ENCODE data around the gene FOXS1.
"Not testable (repeated sequence)": the region's sequence is repeated elsewhere in the genome, so short reads cannot be mapped to it uniquely, and the experiment has no call there.

FOXS1 gene

DNA sequence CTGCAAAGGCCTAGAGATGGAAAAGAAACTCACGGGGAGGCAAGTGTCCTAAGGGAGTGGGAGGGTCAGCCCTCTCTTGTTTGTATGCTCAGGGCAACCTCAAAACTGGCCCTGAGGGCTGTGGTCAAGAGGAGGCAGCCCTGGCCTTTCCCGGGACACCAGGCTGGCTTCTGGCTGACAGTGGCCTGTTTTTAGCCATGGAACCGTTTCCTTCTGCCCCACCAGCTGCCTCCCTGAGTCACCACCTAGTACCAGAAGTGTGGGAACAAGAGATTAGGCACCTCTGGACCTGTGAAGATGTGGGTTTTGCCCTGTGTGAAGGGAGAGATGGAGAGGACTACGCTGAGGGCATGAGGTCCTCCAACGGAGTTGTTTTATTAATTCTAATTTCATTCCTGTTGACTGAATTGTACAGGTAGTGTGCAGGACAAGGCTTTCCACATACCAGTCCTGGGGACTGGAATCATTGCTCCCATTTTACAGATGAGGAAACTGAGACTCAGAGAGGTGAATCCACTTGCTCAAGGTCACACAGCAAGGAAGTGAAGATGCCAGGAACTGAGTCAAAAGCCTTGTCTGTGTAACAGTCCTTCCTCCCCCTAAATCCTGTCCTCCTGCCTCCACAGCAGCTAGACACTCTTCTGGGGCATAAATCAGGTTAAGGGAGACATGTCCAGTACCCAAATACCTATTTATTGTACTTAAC lies 5.5 kb downstream of the FOXS1 start:
- no peak for DNase-seq (ENCODE audit: low spot score)

DNA sequence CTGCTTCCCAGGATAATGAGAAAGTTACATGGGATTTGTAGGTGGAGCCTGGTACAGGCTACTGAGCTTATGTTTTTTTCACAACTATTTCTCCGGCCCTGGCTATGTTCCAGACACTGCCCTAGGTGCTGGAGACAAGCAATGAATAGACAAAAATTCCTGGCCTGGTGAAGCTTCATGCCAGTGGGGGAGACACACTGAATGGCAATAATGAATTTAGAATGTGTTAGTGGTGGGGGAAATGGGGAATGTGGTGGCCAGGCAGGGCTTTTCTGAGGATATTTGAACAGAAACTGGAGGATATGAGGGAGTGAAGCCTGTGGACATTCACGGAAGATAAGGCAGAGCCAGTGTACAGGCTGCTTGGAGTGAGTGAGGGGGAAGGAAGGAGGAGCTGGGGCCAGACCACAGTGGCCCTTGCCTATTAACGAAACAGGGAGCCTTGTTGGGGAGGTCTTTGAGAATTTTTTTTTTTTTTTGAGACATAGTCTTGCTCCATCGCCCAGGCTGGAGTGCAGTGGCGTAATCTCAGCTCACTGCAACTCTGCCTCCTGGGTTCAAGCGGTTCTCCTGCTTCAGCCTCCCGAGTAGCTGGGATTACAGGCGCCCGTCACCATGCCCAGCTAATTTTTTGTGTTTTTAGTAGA lies 6.6 kb downstream of the FOXS1 start:
- DNase-seq (ENCODE audit: low spot score), result no peak

DNA sequence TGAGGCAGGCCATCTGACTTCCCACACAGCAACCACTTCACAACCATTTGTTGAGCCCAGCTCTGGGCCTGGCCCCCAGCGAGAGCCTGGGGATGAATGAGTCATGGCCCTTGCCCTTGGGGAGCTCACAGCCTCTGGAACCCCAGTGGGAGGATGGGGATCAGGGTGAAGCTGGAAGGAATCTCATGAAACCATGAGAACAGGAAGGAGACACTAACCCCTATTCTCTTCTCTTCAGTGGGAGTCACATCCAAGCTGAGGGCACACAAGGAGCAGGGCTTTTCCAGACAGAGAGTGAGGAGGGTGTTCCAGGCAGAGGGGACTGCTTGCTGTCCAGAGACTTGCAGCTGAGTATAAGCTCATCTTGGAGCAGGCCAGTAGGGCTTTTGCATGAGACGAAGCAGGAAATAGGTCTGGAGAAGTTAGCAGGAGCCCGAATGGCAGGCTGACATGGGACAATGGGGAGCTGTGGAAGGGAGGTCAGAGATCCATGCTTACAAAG lies 7.5 kb downstream of the FOXS1 start:
- DNase-seq (ENCODE audit: low spot score), result no peak

DNA sequence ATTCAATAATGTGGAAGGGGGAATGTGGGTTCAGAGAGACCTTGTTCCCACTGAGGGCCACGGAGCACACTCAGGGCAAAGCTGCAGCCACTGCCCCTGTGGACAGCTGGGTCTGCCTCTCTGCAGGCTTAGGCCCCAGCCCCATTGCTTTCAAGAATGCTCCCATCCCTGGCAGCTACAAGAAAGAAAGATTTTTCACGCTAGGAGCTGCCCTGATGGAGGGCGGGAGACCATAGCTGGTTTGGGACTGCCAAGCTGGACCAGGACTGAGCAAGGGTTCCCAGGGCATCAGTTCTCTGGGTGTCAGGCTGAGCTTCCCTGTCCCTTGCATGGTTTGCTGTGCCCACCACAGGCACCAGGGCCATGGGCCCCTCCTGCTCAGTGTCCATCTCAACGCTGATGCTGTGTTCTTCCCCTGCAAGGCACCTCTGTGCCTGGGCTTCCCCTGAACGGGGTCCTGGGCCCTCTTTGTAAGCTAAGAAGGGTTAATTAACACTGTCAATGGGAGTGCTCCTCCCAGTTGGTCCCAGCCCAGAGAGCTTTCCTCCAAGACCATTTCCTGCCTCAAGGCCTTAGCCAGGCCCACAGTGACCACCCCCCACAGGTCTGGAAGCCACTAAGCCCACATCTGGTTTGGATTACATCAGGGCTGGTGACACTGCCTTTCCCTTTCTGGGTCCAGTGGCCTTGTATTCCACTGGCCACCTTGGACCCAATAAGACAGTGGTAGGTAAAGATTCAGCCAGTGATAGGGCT lies 8.4 kb downstream of the FOXS1 start:
- DNase-seq (ENCODE audit: low spot score), result no peak

DNA sequence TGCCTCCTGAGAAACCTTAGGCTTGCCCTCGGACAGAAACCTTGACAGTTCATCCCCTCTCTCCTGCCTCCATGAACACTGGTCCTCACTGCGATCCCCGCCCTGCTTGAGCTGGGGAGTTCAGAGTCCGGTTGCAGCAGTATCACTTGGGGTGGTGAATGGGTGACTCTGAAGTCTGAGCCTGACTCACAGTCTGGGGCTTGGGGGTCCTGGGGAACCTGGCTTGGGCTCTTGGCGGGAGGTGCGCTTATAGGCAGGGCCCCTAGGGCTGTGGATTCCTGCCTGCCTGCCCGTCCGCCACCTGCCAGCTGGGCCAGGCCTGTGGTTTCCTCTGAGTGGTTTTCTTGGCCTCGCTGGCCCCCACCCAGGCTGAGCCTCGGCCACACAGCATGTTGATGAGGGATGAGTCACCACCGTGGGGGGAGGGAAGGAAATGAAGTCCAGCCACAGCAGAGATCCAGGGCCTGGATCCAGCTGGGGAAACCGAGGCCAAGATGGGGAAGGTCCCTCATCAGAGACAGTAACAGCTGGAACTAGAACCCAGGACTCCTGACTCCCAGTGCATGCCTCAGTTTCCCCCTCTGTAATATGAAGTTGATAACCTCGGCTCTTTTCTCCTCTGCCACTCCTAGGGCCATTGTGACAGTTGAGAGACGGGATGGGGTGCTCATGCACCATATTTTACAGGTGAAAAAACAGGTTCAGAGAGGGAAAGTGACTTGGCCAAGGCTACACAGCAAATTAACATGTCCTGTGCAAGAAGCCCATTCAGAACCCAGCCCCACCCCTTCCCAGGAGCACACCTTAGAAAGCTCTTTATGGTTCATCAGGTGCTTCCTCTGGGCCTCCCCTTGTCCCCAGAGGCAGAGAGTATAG lies 9.2 kb downstream of the FOXS1 start:
- DNase-seq (ENCODE audit: low spot score), result peak; percentile 71

DNA sequence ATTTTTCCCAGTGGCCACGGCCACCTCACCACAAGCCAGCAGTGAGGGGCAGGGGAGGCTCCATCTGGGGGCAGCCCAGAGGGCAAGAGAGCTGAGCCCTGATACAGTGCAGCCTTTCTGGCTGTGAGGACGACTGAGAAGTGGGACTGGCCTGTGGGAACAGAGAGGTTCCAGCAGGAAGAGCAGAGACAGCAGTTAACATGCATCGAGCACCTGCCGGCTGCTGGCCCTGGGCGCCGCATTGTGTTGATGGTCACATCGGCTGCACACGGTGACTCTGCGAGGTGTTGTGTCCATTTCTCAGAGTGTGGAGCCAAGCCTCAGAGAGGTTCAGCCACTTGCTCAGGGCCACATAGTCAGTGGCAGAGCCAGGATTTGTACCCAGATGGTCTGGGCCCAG lies 9.8 kb downstream of the FOXS1 start:
- DNase-seq (ENCODE audit: low spot score), result no peak

DNA sequence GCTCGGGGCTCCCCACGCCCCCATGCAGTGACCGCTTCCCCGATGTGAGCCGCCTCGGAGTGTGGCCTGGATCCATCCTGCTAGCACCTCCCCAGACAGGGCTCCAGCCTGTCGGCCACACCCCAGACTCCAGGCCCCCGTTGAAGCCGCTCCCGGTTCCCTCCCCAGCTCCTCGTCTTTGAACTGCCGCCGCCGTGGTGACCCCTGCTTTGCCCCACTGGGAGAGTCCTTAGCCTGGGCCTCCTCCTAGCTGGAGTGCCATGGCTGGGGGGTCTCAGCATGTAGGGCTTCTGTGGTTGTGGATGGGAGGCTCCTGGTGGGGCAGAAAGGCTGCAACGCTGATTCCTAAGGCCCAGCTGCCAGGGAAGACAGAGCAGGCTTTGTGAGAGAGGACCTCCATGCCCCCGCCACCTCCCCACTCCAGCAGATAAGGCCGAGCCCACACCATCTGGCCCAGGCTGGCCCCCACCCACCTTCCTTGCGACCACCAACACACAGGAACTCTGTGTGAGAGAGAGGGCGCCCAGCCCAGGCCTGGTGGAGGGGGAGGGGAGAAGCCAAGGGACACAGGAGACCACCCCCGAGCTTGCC lies 11.4 kb downstream of the FOXS1 start:
- DNase-seq (ENCODE audit: low spot score), result no peak

DNA sequence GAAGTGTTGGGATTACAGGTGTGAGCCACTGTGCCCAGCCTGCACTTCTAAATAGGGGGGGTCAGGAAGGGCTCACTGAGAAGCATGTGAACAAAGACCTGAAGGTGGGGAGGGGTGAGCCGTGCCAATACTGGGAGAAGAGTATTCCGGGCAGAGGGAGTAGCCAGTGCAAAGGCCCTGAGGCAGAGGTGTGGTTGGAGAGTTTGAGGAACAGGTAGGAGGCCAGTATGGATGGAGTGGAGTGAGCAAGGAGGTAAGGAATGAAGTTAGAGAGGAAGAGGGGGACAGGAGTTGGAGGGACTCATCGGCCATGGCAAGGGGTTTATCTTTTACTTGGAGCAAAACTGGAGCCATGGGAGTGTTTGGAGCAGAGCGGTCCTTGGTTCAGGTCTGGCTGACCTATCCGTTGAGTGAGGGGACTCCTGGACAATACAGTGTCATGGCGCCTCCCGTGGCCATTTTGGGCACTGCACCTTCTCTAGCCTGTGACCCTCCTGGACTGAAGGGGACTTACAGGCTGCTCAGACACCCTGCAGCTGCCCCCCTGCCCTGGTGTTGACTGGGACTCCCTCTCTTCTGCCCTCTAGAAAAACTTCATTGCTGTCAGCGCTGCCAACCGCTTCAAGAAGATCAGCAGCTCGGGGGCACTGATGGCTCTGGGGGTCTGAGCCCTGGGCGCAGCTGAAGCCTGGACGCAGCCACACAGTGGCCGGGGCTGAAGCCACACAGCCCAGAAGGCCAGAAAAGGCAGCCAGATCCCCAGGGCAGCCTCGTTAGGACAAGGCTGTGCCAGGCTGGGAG lies 12.1 kb downstream of the FOXS1 start:
- peak; percentile 25 for DNase-seq (ENCODE audit: low spot score)

DNA sequence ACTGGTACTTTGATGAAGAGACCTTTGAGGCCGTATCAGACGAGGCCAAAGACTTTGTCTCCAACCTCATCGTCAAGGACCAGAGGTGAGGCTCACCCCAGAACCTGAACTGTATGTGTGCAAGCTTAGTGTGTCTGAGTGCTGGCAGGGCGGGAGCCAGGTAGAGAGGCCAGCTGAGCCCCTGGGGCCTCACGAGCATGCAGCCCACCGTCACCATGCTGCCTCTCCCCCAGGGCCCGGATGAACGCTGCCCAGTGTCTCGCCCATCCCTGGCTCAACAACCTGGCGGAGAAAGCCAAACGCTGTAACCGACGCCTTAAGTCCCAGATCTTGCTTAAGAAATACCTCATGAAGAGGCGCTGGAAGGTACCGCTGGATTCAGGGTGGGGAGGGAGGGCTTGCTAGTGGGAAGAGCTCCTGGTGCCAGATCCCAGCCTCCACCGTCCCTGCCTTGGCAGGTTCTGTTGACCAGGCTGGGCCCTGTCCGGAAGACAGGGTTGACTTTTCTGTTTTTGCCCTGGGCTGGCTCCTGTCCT lies 13.6 kb downstream of the FOXS1 start:
- no peak for DNase-seq (ENCODE audit: low spot score)

DNA sequence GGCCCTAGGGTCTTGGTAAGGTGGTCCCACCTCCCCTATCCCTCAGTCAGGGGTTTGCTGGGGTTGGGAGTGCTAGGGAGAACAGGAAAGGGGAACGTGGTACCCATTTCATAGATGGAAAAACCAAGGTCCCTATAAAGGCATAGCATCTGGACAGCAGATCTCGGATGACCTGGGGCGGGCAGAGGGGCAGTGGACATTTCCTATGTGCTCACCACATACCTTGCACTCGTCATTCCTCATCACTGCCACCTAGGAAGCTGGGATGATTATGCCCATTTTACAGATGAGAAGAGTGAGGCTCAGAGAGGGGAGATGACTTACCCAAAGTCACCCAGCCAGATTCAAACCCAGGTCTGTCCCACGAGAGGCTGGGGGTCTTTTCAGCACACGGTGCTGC lies 14.2 kb downstream of the FOXS1 start:
- no peak for DNase-seq (ENCODE audit: low spot score)

DNA sequence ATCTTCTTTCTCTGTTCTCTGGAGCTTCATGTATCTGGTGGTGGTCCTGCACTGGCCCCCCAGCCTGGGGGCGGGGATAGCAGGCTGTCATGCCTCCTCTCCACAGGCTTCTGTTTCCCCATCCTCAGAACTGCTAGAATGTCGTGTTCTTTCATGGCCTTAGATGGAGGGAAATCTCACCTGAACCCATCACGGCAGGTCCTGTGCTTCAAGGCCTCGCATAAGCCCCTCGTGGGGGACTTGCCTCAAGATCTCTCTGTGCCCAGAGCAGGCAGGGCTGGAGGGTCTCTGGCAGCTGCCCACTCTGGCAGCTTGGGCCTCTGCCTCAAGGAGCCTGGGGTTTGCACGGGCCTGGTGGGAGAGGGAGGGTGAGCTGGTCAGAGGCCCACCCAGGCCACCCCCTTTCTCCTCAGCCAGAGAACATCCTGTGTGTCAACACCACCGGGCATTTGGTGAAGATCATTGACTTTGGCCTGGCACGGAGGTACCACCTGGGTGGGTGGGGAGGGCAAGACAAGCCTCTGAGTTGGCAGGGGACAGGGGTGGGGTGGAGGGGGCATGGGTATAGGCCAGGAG lies 14.9 kb downstream of the FOXS1 start:
- no peak for DNase-seq (ENCODE audit: low spot score)

DNA sequence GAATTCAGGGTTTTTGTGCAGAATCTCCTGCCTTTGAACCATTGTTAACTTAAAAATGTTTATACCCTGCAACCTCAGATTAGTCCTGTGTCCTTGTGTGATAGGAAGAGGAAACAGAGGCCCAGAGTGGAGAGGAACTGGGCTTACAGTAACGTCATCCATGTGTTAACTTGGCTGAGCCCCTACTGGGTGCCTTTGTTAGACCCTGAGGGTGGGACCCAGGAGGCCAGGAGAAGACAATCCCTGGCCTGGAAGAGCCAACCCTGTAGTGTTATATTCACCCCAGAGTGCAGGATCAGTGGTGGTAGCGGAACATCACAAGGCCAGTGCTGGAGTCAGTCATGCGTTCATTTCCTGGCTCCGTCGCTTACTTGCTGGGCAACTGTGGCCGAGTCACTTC lies 15.7 kb downstream of the FOXS1 start:
- no peak for DNase-seq (ENCODE audit: low spot score)

DNA sequence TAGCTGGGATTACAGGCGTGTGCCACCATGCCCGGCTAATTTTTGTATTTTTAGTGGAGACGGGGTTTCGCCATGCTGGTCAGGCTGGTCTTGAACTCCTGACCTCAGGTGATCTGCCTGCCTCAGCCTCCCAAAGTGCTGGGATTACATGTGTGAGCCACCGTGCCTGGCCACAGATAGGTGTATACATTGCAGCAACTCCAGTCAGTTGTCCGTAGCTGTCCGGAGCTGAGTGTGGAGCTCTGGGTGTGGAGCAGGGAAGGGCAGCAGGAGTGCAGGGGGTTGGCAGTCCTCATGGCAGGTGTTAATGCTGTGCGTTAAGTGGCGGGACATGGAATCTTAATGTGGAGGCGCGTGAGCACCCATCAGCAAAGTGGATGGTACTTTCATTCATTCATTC lies 17.4 kb downstream of the FOXS1 start:
- DNase-seq (ENCODE audit: low spot score), result not testable (repeated sequence)

DNA sequence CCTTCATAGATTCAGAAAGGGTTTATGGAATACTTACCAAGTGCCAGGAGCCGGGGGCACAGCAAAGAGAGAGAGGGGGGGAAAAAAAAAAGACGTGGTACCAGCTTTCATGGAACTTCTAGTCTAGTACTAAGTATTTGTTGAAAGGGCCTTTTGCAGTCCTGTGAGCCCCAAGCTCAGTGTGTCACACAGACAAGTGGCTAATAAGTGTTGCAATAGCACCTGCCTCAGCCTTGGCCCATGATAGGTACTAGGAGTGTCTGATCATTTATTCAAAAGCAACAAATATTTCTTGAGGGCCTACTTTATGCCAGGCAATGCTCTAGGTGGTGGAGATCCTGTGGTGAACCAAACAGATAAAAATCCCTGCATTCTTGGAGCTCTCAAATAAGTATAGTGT lies 18.3 kb downstream of the FOXS1 start:
- no peak for DNase-seq (ENCODE audit: low spot score)

DNA sequence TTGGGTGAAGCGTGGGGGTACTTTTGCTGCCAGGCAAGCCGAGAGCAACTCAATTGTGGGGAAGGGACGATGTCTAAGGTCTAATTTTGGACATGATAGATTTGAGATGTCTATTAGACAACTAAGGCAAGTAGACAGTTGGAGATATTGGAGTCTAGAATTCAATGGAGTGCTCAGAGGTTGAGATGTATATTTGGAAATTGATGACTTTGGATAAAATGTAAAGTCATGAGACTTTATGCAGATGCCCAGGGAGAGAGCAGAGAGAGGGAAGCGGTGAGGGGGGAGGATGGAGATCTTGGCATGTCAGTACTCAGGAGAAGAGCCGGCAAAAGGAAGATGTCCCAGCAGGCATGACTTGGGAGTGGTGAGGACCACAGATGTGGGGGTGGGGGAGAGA lies 19.3 kb downstream of the FOXS1 start:
- no peak for DNase-seq (ENCODE audit: low spot score)

DNA sequence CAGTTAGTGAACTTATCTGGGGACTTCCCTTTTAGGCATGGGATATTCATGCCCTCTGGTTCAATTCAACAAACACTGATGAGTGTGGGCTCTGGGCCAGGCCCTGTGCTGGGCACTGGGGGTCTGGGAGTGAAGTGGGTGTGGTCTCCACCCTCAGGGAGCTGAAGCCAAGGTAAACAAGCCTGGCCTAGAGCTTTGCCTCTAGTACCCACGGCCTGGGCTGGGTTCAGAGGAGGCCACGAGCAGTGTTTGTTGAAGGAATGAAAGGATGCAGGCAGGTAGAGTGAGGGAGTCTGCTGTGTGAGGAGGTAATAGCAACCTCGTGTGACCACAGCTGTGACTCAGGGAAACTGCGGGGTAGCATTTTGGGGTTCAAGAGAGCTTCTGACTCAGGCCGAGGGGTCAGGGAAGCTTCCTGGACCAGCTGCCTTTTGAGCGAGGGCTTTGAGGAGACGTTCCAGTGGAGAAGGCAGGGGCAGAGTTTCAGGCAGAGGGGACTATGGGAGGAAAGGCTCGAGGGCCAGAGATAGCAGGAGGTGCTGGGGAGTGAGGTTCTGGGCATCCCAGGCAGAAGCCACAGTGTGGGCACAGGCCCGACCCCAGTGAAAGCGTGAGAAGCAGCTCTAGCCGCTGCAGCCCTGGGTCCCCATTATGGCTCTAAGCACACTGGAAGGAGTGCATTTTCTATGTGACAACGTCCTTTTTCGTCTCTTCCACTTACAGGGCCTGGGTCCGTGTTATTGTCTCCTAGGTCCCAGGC lies 20.7 kb downstream of the FOXS1 start:
- no peak for DNase-seq (ENCODE audit: low spot score)

DNA sequence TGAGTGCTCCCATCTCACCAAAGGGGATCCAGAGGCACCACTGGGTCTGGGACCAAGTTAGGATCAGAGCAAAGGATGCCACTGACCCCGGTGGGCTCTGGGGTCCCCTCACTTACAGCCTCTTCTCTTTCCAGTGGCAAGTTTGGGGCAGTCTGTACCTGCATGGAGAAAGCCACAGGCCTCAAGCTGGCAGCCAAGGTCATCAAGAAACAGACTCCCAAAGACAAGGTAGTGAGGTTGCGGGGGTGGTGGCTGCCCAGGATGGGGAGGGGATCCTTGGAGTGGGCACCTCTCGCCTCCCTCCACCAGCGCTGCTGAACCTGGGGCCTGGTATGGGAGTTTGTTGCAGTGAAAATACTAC lies 21.3 kb downstream of the FOXS1 start:
- DNase-seq (ENCODE audit: low spot score), result no peak

DNA sequence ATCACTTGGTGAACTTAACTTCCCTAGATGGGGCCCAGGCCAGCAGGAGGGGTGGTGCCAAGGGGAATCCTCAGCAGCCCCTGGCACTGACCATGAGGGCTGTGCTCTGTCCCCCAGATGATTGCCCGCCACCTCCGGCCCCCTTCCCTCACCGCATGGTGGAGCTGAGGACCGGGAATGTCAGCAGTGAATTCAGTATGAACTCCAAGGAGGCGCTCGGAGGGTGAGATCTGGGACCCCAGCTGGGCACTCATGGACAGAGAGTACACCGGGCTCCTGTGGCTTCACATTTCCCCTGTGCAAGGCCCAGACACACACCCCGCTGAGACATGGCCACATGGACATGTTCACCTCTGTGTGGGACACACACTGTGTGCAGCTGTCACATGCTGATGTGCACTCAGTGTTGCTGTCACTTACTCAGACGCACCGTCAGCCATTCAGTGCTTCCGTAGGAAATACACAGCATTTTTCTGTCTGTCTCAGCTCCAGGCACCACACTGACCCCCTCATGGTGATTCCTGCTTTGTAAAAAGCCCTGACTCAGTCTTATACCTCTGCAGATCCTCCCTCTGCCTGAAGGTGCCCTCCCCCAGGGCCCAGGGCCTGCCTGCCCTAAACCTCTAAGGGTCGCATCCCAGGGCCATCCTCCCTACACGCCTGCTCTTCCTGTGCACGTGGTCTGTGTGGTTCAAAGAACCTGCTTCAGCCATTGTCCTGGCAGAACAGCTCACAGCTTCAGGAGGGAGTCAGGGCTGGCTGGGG lies 21.9 kb downstream of the FOXS1 start:
- DNase-seq (ENCODE audit: low spot score), result no peak
